ENCODE data around the gene DDX27. TPM values are rescaled to one million over a fixed set of nuclear protein-coding genes. Genes with fewer than 3 reads are reported as not detected.

DDX27 gene
- total RNA-seq, 4 donors from 2014 or later, result 22.3 to 32.5 (median 29.8) TPM

- TF ChIP-seq CTCF (IDR thresholded peaks at IDR 0.05) (no peak), POLR2AphosphoS5 (IDR thresholded peaks at IDR 0.05) (no peak), EP300 (IDR thresholded peaks at IDR 0.05) (no peak), POLR2A (IDR thresholded peaks at IDR 0.05) (no peak)
- Histone ChIP-seq H3K9me3 (peaks cover 0 to 8% (median 0%) of the 10 kb centered on the region in 3 donors), H3K4me1 (peaks cover 0 to 79% (median 16%) of the 10 kb centered on the region in 3 donors), H3K36me3 (peaks cover 5 to 58% of the 10 kb centered on the region in 2 donors), H3K27me3 (no peaks in the 10 kb centered on the region), H3K4me3 (peak overlapping the region; percentile 80 to 98), H3K27ac (peak overlapping the region; percentile 63 to 97 (median 96))
- 0 to 4% methylated on average over 1 to 3 of the region's 3 CpGs for WGBS, 2 donors (ENCODE audit: low coverage in 1 of 2)
- no peak for ATAC-seq
Observed at GRCh38 chr20:49276161-49276960, 57.1 kb downstream of the DDX27 start.

GRCh38 chr20:49276961-49277785, 58.0 kb downstream of the DDX27 start:
- TF ChIP-seq EP300 (IDR thresholded peaks at IDR 0.05), result no peak
- no peak for TF ChIP-seq POLR2AphosphoS5 (IDR thresholded peaks at IDR 0.05)
- TF ChIP-seq CTCF (IDR thresholded peaks at IDR 0.05), result no peak
- TF ChIP-seq POLR2A (IDR thresholded peaks at IDR 0.05), result no peak
- WGBS, 2 donors (ENCODE audit: low coverage in 1 of 2), result 0 to 2% methylated on average over 3 to 25 of the region's 31 CpGs
- H3K27ac ChIP-seq, result peak overlapping the region; percentile 63 to 97 (median 96)
- H3K9me3 ChIP-seq, result peaks cover 0 to 10% (median 0%) of the 10 kb centered on the region in 3 donors
- H3K4me3 ChIP-seq, result peak overlapping the region; percentile 80 to 98
- H3K36me3 ChIP-seq, result peaks cover 8 to 58% of the 10 kb centered on the region in 2 donors
- peaks cover 0 to 79% (median 16%) of the 10 kb centered on the region in 3 donors for H3K4me1 ChIP-seq
- no peak for ATAC-seq
- H3K27me3 ChIP-seq, result no peaks in the 10 kb centered on the region

- TF ChIP-seq POLR2A (IDR thresholded peaks at IDR 0.05) (no peak), CTCF (IDR thresholded peaks at IDR 0.05) (no peak), POLR2AphosphoS5 (IDR thresholded peaks at IDR 0.05) (no peak), EP300 (IDR thresholded peaks at IDR 0.05) (no peak)
- Histone ChIP-seq H3K27ac (peak overlapping the region; percentile 63 to 97 (median 96)), H3K4me1 (peaks cover 0 to 79% (median 16%) of the 10 kb centered on the region in 3 donors), H3K9me3 (peaks cover 0 to 13% (median 0%) of the 10 kb centered on the region in 3 donors), H3K4me3 (peak overlapping the region; percentile 80 to 98), H3K36me3 (peaks cover 8 to 58% of the 10 kb centered on the region in 2 donors), H3K27me3 (no peaks in the 10 kb centered on the region)
- no peak for ATAC-seq
- WGBS, 2 donors (ENCODE audit: low coverage in 1 of 2), result 0% methylated on average over 8 of the region's 22 CpGs; no CpG with 5 or more reads in 1 of the 2 donors
Observed at GRCh38 chr20:49277786-49278035, 58.5 kb downstream of the DDX27 start.

- TF ChIP-seq POLR2A (IDR thresholded peaks at IDR 0.05) (peak; percentile 97 to 98), POLR2AphosphoS5 (IDR thresholded peaks at IDR 0.05) (peak; percentile 100), CTCF (IDR thresholded peaks at IDR 0.05) (peak in 2 of 4 experiments; percentile 2 to 28), EP300 (IDR thresholded peaks at IDR 0.05) (no peak)
- H3K27me3 ChIP-seq, result no peaks in the 10 kb centered on the region
- peak within 1 kb of the TSS; percentile 63 to 97 (median 96) for H3K27ac ChIP-seq
- ATAC-seq, result peak; percentile 98
- H3K4me3 ChIP-seq, result peak within 1 kb of the TSS; percentile 80 to 98
- peaks cover 0 to 16% (median 0%) of the 10 kb centered on the region in 3 donors for H3K9me3 ChIP-seq
- peaks cover 0 to 80% (median 16%) of the 10 kb centered on the region in 3 donors for H3K4me1 ChIP-seq
- WGBS, 2 donors (ENCODE audit: low coverage in 1 of 2), result 1 to 2% methylated on average over 10 to 17 of the region's 80 CpGs
- peaks cover 8 to 58% of the 10 kb centered on the region in 2 donors for H3K36me3 ChIP-seq
Observed at GRCh38 chr20:49278036-49278817, 59.0 kb downstream of the DDX27 start, which contains the start of gene ZNFX1. Gene ZNFX1, minus strand, starts transcription at chr20:49278057. Its CDS starts 2,218 bp downstream, at chr20:49275839.

Measured in gastroesophageal sphincter (tissue), 4 donors.